Lung microvascular endothelial cell (primary cell): ENCODE data around the gene CAST. TPM values are rescaled to one million over a fixed set of nuclear protein-coding genes. Genes with fewer than 3 reads are reported as not detected.

ENCODE experiments used
- DNase-seq, 2 donors: peaks; one replicate each; pipeline versions ENCODE4 v3.0.0 to v3.0.0-alpha.2; 2010; ENCODE audit warnings: low read depth in 2 of 2
- total RNA-seq: library from RNA; depleted of rRNA; stranded (reverse); fragments of >200 nt; gene quantifications from 2 replicates; pipeline ENCODE4 v1.2.1, GENCODE V29; 2014

Gene CAST
- total RNA-seq, 1 donor from 2014 or later, result 72.2 TPM

DNA sequence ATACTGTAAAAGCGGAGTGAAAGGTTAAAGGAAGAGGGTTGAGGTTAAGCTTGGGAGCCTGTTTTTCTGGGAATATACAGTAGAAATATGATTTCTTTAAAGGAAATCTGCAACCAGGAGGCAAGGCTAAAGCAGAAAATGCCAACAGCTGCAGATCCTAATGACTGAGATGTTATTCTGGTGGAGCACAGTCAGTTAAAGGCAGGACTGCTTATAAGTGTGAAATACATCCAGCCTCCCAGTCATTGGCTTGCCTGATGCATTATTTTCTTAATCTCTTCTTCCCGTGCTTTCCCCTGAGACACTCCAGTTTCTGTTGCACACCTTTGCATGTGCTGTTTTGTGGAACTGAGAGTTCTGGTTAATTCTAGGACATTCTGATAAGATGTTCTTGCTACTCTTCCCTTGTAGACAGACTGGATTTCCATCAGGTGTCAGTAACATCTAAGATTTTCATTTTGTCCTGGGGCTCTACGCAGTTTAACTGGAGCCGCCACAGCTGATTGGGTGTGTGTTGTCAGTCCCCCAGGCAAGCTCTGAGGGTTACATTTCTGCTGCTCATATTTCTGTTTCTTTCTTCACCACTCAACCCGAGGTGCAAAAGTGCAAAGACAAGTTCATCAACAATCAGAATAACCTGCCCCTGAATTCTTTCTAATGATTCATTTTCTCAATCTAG lies 44.4 kb downstream of the CAST start:
- DNase-seq, result no peak

DNA sequence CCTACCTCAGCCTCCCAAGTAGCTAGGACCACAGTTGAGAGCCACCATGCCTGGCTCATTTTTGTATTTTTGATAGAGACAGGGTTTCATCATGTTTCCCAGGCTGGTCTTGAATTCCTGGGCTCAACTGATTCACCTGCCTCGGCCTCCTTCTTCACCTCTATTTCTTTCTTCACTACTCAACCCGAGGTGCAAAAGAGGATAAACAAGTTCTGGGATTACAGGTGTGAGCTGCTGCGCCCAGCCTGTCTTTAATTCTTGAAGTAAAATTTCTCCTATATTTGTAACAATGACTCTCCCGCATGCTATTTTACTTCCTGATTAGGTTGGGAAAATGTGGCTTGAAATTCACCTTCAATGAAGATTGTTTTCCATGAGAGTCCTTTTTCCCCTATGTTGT lies 46.4 kb downstream of the CAST start:
- no peak for DNase-seq

DNA sequence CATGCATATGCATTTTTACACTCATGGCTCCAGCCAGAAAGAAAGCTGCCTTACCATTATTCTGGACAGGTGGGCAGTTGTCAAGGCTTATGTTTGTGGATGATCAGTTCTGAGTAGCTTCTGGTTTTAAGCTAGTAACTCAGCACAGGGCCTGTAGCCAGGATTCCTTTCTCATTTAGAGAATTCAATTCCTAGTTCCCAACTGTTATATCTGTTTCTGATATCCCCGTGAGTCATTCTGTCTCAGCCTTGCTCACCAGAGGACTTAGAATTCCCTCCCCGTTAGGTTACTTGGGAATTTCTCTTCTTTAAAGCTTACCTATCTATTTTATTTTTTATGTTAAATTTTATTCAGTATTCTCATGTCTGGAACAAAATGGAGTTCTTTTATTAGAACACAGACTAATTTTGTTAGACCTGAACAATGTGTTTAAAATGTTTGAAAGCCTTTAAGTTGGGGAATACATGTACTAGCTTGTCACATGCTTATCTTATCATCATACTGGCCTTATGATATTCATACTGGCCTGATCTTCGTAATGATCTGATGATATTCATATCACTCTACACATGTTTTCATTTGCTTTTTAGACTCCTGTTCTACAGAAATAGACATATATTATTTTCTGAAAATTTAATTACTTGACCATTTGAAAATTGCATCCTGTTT lies 47.1 kb downstream of the CAST start:
- peak in 1 of 2 donors; percentile 67 for DNase-seq

DNA sequence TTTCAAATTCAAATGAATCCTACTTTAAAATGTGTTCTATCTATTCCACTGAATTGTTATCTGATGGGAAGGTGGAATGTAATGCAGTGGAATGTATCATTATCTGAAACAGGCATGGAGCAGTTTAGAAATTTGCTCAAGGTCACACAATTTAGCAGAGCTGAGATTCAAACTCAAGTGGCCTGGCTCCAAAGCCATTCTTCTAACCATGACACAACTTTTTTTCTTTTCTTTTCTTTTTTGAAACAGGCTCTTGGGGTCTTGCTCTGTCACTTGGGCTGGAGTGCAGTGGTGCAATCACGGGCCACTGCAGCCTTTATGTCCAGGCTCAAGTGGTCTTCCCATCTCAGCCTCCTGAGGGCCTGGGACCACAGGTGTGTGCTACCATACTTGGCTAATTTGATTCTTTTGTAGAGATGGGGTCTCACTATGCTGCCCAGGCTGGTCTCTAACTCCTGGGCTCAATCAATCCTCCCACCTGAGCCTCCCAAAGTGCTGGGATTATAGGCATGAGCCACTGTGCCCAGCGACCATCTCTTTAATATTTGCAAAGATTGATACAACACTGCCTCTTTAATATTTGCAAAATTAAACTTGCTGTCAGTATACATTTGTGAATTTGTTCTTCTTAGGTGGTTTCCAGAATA lies 50.0 kb downstream of the CAST start:
- no peak for DNase-seq

DNA sequence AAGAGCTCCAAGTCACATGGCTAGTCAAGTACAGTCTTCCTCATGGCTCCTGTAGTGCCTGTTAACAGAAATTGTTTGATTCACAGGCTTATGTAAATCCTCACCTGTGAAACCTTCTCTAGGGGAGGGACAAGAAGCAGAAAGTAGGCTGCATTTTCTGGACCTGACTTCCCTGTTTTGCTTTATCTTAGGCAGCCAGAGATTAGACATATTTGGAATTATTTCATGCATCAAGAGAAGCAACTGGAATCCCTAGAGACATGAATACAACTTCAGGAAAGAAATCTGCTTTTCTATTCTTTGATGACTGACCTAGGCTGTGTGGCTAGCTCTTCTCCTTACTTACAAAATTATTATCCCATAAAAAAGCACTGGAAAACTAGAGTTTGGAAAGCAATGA lies 52.3 kb downstream of the CAST start:
- no peak for DNase-seq

DNA sequence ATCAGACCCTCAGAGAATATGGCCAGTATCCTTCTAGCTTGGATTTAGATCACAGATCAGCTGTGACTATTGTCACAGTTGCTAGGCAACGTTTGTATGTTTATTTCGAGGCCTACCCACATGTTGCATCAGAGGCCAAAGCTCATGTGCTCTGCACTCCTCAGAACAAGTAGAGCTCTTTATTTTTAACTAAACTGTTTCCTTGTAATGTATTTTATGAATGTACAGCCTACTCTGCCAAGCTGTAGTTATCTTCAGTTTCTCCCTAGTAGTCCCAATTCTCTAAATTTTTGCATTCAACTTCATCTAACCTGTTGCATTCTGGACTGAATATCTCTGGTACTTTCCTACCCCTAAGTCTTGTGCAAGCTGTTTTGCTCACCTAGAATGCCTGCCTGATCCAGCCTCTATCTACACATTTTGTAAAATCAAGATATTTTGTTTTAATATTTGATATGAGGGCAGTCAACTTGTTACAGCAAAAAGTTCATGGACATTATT lies 52.8 kb downstream of the CAST start:
- DNase-seq, result peak; percentile 93

DNA sequence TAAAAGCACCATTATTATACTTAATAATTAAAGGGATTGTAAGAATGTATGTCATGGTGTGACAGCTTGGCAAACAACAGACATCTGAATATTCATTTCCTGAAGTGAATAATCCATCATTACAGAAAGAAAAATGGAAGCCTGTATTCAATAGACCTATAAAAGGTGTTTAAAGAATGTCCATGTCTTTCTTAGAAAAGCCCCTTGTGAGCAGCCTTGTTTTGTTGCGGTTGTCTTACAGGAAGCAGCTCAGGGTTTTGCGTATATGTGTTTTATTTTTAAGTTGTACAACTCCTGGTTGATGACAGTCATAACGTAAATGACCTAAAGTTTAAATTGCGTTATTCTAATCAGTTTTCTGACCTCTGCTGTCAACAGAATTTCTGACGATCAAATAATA lies 53.8 kb downstream of the CAST start:
- peak in 1 of 2 donors; percentile 22 for DNase-seq

DNA sequence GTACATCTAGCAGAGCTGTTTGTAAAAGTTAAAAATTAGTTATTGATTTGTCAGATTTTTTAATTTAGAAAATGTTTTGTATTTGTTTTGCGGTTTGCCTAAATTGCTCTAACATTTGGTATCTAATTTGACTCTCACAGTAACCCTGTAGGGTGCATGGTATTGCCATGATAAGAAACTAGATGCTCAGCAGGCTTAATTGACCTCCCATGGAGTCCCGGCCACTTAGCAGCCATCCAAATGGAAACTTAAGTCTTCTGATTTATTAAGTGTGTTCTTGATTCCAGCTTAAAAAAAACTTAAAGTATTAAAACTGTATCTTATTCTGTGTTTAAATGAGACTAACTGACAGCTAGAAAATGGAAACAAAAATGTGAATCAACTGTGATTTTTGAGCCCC lies 54.5 kb downstream of the CAST start:
- no peak for DNase-seq

DNA sequence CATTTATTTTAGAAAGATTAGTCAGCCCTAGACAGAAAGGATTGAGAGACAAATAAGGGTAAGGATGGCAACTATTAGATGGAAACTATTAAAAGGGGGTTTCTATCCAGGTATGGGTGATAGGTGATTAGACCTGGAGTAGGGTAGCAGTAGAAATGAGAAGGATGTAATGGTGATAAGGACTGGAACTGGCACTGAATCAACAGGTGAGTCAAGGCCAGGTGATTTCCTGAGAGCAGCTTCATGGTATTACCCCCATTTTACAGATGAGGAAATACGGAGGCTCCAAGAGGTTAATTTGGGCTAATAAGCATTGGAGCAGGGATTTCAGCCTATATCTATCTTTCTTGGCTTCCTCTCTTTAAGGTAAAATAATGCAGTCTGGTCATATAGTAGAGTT lies 55.7 kb downstream of the CAST start:
- DNase-seq, result no peak

DNA sequence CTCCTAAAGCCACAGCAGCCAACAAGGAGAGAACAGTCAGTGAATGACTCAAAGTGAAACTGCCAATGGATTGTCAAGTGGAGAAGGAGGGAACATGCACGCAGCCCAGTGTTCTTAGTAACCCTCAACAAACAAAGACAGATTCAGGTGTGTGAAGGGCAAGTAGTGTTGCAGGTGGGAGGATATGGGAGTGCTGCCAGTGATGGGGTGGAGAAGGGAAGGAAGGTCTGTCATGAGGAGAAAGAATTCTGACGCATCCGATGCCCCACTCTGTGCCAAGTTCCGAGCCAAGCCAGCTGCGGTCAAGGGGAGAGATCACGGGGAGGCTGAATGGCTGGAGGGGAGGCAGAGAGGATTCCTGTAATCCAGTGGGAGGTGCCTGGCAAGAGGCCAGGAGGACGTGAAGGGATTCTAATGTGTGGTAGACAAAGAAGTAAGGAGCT lies 56.5 kb downstream of the CAST start:
- peak; percentile 38 to 43 for DNase-seq

DNA sequence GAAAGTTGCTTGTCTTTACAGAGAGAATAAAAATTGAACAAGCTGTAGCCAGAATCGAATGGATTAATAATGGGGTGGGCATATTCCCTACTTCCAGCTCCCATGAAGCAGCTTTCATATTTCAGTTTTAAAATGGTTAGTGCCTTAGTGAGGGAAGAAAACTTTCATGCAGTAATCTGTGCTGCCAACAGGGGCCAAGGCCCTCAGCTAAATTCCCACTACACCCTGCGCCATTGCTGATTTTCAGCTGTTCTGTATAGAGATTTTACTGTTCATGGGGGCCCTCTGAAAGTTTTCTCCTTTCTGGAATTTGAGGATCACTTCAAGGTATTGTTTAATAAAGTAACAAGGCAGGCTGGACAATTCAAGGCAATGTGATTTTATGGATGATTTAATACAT lies 58.2 kb downstream of the CAST start:
- DNase-seq, result no peak

DNA sequence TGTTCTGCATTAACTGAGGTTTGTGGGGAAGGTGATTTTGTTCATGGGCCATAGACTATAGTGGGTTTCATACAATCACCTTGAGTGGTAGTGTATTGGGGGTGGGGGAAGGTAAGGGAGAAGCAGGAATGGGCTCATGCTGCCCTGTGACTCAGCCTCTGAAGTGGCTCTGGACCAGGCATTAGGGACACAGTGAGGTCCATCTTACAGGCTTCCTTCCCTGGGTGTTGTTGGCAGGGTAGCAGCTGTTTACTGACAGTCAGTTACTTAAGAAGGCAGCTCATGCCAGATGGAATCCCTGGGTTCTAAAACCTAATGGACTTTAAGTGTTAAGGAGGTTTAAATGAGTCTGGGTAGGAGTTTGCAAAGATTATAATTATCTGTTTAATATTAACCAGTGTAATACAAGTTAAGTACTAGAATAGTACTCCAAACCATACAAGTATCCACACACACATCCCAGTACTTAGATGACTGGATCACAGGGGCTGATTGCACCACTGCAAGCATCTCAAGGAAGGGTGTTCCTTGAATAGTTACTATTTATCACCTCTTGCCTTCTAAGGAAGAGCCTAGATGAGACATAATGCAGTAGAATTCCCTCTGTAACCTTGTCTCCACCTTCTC lies 59.3 kb downstream of the CAST start:
- peak in 1 of 2 donors; percentile 62 for DNase-seq

DNA sequence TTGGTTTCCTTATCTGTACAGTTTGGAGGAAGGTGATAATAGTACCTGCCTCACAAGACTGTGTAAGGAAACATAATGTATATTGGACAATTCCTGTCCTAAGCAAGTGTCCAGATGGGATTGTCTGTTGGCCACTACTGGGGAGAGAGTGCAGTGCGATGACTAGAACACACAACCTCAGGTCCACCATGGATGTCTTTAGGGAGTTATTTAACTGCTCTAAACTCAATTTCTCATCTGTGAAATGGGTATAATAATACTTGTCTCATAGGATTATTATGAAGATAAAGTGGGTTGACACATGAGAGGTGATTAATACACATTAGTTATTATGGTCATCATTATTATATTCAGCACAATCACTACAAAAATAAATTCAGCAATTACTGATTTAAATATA lies 63.1 kb downstream of the CAST start:
- no peak for DNase-seq

DNA sequence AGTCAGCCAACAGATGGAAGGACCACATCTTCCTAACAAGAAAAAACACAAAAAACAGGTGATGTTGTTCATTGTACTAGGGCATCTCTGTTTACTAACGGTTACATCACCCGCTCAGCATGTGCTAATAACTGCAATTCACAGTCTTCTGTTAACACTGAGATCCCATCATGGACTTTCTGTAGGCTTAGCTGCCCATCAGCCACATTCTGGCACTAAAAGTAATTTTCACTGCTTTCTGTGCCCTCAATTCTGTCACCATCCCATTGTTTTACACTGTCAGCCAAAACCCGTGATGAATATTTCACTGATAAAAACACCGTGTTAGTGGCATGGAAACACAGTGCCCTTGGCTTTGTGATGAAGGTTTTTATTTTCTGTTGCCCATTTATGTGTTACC lies 64.6 kb downstream of the CAST start:
- peak in 1 of 2 donors; percentile 65 for DNase-seq

DNA sequence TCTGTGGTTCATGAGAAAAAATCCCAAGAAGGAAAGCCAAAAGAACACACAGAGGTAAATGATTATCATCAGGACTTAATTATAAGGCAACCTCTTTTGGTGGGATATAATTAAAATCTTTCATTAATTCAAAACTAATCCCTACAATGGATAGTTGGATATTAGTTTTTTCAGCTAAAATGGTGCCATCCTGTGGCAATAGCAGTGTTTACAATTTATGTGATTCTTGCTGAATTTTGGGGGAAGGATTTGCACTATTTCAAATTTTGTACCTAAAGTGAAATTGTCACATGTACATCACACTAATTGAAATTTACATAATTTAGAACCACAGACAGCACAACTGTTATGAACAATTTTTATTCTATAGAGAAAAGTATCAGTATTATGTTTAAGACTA lies 67.0 kb downstream of the CAST start:
- peak in 1 of 2 donors; percentile 30 for DNase-seq

DNA sequence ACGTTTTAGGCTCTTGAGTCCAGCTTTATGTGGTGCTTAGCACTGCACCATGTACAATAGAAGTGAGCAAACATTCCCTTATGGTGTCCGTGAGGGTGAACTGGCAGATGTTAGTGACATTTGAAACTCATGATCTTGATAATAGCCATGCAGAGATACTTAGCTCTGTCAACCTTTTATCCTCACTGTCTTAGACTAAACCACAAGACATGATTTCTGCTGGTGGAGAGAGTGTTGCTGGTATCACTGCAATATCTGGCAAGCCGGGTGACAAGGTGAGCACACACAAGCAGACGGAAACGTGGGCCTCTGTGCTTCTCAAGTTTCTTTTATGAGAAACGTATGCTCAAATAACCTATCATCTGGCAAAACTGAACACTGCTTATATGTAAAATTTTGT lies 68.4 kb downstream of the CAST start:
- DNase-seq, result no peak

DNA sequence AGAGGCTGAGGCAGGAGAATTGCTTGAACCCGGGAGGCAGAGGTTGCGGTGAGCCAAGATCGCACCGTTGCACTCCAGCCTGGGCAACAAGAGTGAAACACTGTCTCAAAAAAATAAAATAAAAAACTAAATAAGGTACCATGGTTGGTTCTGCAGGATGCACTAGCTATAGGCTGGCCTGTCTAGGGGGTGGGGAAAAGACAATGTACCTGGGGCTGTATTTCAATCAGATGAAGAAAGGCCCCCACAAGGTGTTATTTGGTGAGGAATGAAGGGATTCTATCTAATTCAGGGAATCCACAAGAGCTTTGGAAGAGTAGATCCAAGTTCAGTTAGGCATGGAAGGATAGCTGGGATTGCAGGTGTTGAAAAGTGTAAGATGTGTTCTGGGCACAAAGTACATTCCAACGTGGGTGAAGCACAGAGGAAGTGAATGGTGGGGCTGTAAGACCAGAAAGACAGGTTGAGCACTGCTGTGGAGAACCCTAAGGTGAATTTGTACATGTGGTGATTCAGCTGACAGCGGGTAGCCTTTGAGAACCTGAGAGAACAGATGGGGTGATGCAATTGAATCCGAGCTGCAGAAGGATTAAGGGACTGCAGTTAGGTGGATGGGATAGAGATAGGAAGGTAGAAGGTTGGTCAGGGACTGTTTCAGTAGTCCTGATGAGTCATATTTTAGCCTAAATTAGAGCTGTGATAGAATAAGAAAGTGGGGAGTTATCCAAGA lies 71.8 kb downstream of the CAST start:
- DNase-seq, result no peak

DNA sequence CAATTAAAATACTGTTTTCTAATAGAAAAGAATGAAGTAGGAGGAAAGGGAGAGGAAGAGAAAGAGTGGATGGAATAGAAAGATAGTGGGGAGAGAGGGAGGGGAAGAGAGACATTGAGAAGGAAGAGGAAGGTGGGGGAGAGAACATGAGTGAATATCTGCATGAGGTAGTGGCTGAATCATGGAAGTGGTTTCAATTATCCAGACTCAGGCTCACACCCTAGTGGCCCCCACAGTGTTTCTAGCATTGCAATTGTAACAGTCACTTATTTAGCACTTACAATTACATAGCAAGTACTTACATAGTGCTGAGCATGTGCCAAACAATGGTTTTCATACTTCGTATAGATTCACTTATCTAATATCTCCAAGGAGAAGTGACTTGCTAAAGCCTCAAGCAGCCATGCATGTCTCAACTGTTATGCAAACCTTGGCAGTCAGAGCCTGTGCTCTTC lies 72.7 kb downstream of the CAST start:
- peak in 1 of 2 donors; percentile 21 for DNase-seq

DNA sequence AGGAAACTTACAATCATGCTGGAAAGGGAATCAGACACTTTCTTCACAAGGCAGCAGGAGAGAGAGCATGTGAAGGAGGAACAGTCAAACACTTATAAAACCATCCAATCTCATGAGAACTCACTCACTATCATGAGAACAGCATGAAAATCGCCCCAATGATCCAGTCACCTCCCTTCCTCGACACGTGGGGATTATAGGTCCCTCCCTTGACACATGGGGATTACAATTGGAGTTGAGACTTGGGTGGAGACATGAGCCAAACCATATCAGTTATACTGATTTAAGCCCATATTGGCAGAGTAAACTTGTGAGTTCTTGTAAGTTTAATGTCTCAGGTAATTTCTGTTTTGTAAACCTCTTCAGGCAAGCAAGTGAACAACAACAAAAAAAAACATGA lies 74.8 kb downstream of the CAST start:
- no peak for DNase-seq

DNA sequence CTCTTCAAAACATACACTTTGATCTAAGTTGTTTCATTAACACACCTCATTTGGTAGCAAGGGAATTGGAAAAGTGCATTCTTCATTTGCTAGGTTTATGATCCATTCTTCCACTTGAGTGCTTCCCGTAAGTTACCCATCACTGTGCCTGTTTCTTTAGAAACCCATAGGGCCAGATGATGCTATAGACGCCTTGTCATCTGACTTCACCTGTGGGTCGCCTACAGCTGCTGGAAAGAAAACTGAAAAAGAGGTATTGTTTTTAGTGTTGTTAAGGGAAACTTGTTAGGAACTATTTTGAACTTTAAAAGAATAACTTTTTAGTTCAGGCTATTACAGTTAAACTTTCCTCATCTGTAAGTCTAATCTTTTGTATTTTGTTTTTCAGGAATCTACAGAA lies 78.9 kb downstream of the CAST start:
- DNase-seq, result no peak

DNA sequence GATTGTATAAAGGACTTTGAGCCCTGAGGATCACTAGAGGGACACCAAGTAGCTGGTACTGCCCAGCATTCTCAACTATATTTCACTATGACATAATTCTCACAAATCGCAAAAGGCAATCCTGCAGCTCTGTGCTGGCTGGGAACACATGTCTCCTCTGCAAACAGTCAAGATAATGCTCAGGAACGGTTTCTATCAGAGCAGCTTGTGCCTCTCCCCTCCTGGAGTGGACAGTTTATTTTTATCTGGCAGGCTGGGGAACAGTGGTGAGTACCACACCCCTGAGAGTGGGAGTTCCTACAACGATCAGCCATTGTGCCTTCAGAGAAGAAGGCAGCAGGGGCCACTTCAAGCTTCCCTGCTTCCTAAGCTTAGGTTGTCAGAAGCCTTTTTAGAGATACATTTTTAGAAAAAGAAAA lies 79.7 kb downstream of the CAST start:
- no peak for DNase-seq
